GM21447 (cell line): ENCODE measurements around the gene DHPS.
A peak's percentile ranks its signal among the peaks of the same experiment; 100 is the strongest.
"Not testable (repeated sequence)": the region's sequence is repeated elsewhere in the genome, so short reads cannot be mapped to it uniquely, and the experiment has no call there.

Source experiments
- ATAC-seq: cut with Tn5 transposase; IDR thresholded peaks from one replicate; pipeline ENCODE4 v1.9.1; 2021; ENCODE audit not compliant: unreplicated experiment

DHPS gene

DNA sequence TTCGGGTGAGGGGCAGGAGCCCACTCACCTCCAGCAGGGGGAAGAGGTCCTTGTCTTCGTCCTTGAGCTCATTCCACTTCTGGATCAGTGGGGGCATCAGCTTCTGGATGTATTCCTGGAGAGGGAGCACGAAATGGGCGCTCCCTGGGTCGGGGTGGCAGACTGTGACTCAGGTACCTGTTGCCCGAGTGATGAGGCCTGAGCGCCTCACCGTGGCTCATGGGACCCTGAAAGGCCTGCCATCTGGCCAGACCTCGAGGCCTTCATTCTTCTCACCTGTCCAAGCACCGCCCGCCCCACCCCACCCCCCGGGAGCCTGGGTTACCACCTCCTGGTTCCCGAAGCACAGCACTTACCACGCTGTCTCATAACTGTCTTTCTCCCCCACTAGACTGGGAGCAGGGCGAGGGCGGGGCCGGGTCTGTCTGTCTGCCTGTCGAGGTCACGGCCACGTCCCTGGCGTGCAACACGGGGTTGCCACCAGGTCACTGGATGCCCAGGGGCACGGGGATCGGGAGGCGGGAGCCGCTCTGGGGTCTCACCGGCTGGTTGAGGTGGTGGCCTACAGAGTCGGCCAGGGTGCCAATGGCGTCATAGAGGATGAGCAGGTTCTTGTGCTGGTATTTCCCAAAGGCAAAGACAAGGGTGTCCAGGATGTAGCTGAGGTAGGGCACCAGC lies 24.1 kb upstream of the DHPS start:
- no peak for ATAC-seq

DNA sequence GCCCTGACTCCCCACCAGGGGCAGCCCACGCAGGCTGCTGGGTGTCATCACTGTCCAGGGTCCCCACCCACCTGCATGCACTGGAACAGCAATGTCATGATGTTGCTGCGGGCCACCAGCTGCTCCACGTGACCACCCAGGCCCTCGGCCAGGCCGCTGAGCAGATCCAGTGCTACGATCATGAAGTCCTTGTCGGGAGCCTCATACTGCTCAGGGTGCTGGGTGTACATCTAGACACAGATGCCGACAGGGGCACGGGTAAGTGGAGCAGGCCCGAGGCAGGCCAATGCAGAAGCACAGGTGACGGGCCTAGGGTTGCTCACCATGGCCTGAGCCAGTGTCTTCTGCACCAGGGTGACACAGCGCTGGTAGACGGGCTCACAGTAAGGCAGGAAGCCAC lies 23.5 kb upstream of the DHPS start:
- no peak for ATAC-seq

DNA sequence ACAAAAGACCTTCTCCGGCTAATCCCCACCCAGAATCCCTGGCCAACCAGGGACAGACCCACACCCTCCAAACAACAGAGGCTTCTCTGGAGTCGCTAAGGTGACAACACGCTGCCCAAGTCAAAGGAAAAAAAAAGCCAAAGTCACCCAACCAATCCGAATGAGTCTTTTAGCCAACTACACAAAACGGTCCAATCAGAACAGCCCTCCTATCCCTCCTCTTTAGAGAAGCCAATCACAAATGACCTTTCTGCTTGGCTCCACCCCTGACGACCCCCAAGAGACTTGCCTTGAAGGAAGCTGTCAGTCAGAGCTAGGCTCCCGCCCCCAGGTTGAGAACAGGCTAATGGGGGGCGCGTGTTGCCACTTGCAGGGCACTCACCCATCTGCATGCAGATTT lies 21.4 kb upstream of the DHPS start:
- ATAC-seq, result no peak

DNA sequence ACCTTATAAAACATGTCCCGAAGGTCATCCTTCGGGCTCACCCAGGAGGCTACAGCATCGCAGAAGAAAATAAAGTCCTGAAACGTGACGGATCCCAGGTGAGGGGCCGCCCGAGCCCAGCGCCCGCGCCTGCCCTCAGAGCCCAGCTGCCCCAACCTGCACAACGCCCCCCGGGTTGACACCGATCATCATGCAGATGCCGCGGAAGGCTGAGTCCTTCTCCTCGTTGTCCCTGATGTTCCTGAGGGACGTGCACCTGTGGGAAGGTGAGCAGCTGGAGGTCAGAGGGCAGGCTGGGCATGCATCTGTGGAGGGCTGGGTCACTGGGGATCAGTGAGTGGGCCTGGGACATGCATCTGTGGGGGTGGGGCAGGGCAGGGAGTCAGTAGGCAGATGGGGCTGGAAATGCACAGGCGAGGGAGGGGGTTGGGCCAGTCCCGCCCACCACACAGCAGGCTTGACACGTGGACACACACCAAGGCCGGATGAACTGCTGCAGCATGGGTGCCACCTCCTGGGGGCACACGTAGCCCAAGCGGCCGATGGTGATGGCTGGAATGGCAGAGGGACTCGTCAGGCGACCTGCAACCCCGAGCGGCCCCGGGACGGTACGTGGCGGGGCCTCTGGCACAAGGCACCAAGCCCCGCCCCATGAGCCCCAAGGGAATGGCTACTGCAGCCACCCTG lies 20.1 kb upstream of the DHPS start:
- ATAC-seq, result no peak

DNA sequence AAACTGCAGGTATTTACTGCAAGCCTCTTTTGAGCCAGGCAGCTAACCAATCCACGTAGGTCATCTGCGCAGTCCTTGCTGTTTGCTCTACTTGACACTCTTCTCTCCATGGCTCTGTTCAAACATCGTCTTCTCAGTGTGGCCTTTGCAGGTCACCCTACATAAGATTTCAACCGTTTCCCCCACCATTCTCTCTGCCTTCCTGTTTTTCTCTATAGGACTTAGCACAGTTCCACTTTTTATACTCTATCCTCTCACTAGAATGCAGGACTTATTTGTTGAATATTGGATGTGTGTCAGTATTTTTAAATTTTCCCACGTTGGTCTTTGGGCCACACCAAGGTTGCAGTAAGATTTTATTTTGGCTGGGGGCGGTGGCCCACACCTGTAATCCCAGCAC lies 16.5 kb upstream of the DHPS start:
- no peak for ATAC-seq

DNA sequence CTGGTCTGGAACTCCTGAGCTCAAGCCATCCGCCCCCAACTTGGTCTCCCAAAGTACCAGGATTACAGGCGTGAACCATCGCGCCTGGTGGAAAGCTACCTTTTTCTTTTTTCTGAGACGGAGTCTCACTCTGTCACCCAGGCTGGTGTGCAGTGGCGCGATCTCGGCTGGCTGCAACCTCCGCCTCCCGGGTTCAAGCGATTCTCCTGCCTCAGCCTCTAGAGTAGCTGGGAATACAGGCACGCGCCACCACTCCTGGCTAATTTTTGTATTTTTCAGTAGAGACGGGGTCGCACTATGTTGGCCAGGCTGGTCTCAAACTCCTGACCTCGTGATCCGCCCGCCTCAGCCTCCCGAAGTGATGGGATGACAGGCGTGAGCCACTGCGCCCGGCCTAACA lies 15.7 kb upstream of the DHPS start:
- not testable (repeated sequence) for ATAC-seq

DNA sequence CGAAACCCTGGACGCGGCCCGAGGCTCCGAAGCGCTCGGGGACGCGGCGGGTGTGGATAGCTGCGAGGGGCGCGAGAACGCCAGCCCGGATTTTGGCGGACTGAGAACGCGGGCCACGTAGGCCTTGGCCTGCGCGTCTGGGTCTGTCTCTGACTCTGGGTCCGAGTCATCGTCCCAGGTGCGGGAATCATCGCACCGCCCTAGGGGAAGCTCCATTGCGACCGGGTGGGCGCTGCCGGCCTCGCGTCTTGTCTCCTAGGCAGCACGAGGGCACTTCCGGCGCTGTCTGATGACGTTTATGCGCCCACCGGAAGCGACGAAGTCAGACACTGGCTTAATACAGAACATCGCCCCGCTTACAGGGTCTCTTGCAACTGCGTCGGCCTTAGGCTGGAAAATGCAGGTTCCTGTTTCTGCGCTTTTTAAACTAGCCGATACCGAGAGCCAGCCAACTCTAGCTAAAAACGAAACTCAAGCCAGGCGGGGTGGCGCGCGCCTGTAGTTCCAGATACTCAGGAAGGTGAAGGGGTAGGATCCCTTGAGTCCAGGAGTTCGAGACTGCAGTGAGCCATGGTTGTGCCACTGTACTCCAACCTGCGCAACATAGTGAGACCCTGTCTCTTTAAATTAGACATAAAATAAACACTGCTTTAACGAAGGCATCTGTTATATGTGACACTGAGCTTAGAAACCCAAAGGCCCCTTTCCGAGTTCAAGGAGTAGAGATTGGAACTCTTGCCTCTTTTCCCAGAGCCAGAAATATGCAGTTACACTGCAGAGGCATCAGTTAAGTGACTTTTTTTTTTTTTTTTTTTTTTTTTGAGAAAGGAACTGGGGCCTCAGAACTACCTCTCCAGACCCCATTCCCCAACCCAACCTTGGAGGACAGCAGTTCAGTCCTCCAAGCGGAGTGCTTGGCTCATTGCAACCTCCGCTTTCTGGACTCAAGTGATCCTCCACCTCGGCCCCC lies 15.0 kb upstream of the DHPS start, which contains the start of gene FBXW9:
FBXW9 (minus strand) TSS at position 266 of the 970 bp plus-strand sequence; CDS start at position 216, 50 bp downstream.
- peak; percentile 68 for ATAC-seq

DNA sequence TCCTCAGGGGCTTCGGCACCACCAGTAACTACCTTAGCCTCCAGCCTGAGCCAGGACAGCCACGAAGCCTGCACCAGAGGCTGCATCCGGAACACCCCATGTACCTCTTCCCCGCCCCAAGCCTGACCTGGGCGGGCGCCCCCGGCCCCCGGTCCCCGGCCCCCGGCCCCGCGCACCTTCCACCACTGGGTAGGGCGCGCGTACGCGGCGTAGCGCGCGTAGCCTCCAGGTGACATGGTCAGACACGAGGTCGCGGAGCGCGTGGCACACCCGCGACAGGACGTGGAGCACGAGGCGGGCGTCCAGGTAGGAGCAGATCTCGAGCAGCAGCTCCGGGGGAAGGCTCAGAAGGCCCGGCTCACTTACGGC lies 14.3 kb upstream of the DHPS start:
- ATAC-seq, result peak; percentile 21

DNA sequence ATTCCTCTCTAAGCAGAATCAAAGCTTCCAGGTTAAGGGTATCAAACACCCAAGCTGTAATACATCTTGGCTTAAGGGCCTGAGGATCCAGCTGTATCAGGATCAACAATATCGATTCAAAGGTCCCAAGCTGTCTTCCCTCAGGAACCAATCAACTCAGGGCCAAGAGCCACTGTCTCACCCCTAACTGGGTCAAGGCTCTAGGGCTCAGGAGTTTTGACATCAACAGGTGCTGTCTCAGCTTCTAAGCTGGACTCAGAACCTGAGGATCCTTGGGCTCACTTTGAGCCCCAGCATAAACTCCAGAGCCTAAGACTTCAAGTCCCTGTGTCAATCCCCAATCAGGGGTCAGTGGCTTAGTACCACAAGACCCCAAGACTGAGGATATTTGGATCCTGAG lies 13.8 kb upstream of the DHPS start:
- no peak for ATAC-seq

DNA sequence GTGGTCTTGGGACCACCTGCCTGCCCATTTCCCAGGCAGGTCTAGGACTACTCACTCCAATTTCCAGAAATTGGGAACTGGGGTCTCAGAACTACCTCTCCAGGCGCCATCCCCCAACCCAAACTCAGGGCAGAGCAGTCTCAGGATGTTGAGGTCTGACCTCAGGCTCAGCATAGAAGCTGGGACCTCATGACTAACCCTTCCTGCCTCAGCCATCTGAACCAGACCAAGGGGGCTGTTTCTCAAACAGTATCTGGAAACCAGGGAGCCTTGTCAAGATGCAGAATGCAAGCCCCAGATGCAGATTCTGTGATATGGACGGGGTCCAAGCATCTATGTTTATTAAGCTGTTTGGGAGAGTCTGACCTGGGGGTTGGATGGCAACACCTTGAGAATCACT lies 13.4 kb upstream of the DHPS start:
- no peak for ATAC-seq

DNA sequence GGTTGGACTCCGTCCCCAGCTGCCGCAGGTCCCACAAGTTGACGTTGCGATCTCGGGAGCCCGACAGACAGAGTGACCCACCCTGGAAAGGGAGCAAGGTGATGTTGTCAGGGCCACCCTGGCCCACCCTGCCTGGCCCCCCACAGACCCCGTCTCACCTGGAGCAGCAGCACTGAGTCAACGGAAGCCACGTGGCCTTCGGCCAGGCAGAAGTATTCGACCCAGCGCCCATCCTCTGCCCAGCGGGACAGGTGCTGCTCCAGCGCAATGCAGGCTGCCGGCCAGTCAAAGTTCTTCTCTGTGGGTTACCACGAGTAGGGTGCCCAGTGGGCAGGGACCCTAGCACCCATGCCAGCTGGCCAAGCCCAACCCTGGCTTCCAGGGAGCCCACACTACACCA lies 13.0 kb upstream of the DHPS start:
- no peak for ATAC-seq

DNA sequence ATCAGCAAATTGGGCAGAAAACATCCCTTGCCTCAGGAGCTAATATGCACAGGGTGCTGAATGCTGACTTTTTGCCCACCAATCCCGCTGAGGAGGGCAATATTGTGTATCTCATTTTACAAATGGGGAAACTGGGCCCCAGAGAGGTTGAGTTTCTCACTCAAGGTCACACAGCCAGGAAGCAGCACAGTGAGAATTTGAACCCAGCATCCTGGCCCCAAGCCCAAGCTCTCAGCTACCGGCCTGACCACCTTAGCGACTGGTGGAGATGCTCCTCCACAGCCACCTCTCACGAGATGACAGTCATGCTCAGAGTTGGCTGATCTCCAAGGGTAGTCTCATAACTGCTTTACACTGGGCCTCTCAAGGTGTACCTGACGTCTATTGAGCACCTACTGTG lies 11.3 kb upstream of the DHPS start:
- ATAC-seq, result no peak

DNA sequence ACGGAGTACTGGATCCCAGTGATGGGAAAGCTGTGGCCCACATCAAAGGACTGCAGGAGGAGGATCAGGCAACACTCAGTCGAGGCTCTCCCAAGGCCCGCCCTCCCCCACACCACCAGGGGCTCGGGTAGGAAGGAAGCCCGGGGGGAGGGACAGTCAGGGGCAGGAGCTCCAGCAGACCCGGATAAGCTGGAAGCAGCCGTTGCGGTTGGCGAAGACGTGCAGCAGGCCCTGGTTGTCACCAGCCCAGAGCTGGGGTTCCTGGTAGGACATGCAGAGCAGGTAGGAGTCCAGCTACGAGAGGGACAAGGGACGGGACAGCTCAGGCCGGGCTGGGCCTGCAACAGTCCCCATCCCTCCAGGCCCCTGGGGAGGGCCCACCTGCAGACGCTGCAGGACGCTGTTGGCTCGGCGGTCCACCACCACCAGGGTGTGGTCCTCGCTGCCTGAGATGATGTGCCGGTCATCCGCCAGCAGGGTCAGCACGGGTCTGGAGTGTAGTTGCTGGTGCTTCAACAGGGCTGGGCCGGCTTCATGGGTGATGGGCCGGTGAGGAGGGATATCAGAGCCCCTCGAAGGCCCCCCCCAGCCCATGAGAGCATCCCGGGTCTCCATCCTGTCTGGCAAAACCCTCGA lies 8.0 kb upstream of the DHPS start:
- ATAC-seq, result no peak

DNA sequence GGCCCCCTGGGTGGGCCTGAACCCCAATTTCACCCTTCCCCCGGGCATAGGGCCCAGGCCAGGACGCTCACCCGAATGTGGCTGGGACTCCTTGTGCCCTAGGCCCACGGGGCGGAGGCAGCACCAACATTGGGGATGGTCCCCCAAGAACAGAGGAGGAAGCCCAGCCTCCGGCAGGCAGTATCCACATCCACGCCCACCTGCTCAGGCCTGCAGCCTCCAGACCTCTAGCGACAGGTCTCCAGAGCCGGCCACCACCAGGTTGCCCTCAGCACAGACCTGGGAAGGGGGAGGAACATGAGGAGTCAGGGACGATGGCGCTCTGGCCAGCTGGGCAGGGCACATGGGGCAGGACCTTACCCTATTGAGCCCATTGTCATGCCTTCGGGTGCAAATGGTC lies 7.3 kb upstream of the DHPS start:
- ATAC-seq, result no peak

DNA sequence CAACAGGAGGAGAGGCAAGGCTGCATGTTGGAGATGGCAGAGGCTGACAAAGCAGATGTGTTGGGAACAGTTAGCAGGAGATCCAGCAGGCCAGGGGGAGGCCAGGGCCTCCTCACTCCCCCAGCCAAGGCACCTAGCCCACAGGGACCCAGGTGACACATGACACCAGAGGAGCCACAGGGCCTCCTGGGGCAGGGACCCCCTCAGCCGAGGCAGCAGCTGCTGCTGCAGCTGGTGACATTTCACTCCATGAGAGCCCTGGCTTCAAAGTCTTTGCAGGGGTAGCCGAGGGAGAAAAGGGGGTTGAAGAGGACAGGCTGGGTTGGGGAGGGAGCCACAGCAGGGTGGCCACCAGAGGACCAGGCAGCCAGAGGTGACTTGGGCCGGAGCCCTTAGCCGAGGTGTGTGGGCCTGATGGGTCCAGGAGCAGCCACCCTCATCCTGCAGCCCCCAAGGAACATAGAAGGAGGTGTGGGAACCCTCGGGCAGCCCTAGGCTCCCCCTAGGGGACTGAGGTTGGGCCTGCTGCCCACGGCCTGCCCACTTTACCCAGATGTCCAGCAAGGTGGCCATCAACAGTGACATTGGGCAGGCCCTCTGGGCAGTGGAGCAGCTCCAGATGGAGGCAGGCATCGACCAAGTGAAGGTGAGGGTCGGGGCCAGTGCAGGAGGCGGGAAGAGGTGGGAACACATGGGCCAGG lies 6.0 kb upstream of the DHPS start, which contains the start of gene GNG14:
GNG14 (plus strand) TSS at position 503 of the 701 bp plus-strand sequence; CDS start at position 554, 51 bp downstream.
- ATAC-seq, result no peak

DNA sequence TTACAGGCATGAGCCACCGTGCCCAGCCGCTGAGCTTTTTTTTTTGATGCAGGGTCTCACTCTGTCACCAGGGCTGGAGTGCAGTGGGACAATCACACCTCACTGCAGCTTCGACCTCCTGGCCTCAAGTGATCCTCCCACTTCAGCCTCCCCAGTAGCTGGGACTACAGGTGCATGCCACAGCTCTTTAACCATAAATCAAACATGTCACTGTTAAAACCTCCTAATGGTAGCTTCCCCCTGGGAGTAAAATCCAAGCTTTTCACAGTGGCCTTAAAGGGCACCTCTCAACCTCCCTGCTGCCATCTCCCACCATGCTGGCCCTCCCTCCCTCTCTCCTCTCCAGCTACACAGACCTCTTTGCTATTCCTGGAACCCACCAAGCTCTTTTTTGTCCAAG lies 4.2 kb upstream of the DHPS start:
- ATAC-seq, result no peak

DNA sequence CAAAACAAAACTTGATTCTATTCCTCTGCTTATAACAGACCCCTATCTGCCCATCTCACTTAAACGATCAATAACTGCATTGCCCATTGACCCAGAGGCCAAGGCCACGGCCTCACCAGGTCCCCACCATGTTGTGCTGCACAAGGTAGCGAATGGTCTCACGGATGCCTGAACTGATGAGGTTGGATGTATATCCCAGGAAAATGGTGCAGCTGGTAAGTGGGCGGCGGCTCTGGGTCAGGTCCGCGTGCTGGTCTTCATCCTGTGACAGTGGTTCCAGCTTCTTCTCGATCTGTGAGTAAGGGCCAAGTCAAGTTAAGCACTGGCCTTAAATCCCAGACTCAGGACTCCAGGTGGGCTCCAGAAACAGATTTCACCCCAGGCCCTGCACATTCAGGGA lies 1.6 kb downstream of the DHPS start:
- ATAC-seq, result no peak

DNA sequence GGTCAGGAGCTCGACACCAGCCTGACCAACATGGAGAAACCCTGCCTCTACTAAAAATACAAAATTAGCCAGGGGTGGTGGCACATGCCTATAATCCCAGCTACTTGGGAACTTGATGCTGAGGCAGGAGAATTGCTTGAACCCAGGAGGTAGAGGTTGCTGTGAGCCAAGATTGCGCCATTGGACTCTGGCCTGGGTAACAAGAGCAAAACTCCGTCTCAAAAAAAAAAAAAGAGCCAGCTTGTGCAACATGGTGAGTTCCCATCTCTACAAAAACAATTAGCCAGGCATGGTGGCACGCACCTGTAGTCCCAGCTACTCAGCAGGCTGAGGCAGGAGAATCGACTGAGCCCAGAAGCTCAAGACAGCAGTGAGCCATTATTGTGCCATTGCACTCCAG lies 3.6 kb downstream of the DHPS start:
- not testable (repeated sequence) for ATAC-seq

DNA sequence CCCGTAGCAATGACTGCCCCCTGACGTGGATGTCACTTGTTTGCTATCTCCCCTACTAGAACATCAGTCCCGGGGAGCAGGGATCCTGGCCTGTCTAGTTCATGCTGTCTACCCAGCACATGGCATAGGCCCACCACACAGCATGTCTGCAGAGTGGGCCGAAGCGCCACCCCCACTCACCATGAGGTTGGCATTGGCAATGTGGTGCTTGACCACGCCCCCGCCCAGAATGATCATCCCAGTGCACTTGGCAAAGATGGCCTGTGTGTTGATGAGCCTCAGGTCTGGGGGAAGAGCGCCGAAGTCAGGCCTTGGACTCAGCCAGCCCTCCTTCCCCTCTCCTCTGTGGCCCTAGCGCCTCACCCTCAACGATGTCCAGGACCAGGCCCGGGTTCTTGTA lies 4.8 kb downstream of the DHPS start:
- no peak for ATAC-seq

DNA sequence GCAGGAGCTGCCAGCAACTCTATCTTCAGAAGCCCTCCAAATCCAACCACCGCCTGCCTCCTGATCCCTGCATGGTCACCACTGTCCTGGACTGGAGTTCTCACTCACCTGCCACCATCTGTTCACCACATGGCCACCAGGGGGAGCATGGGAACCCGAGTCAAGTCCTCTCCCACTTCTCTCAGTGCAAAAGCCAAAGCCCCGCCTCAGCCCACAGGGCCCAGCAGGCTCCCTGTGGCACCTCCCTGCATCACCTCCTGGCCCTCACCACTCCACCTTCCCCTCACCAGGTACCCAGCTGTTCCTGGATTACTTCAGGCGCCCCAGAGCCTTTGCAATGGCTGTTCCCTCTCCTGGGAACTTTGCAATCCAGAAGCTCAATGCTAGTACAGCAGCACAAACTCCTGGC lies 5.3 kb downstream of the DHPS start:
- no peak for ATAC-seq

DNA sequence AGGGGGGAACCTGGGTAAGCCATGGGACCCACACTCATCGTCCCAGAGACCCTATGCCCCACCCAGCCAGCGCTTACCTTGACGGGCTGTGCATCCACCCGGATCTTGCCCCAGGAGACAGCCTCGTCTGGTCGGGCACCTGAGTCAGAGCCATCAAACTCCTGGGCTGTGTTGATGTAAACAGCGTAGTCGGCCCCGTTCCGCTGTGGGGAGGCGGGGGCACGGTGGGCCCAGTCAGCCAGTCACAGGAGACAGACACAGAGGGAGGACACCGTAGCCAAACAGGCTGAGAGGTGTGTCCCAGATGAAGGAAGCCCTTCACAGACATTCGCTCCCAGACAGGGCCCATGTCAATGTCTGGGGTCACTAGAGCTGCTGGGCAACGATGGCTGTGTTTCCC lies 5.7 kb downstream of the DHPS start:
- ATAC-seq, result no peak
